Activated T-cell treated with anti-CD3 and anti-CD28 coated beads, Interleukin-2, amount 50 U/mL, for 72 hours (primary cell): ENCODE data around the gene SH2D5. TPM values are rescaled to one million over a fixed set of nuclear protein-coding genes. Genes with fewer than 3 reads are reported as not detected.
A peak's percentile ranks its signal among the peaks of the same experiment; 100 is the strongest.

ENCODE experiments used
- ATAC-seq, 2 donors: fragments of 150-1000 bp; cut with Tn5 transposase; replicated peaks in 1 of 2; 2 replicates each; pipeline ENCODE4 v1.10.0; 2021; ENCODE audit warnings: moderate library complexity in 2 of 2, mild to moderate bottlenecking in 1 of 2
- DNase-seq, 2 donors: peaks; one replicate each; pipeline ENCODE4 v3.0.0; 2021 to 2022; ENCODE audit warnings: mixed read lengths in 1 of 2
- H3K27ac Mint-ChIP-seq: one replicate; pipeline ENCODE4 v1.8.0; 2022; ENCODE audit warnings: mild to moderate bottlenecking, moderate library complexity, mixed read lengths
- H3K27me3 Mint-ChIP-seq: one replicate; pipeline ENCODE4 v1.8.0; 2022; ENCODE audit warnings: low read depth, mixed read lengths
- H3K36me3 Mint-ChIP-seq, 2 donors: one replicate each; pipeline ENCODE4 v1.8.0; 2022; ENCODE audit warnings: mixed read lengths in 2 of 2, mild to moderate bottlenecking in 1 of 2; ENCODE audit not compliant: insufficient read depth in 2 of 2
- H3K4me1 Mint-ChIP-seq: one replicate; pipeline ENCODE4 v1.8.0; 2022; ENCODE audit warnings: low read depth, mixed read lengths
- H3K4me3 Mint-ChIP-seq, 2 donors: one replicate each; pipeline ENCODE4 v1.8.0; 2022; ENCODE audit warnings: mild to moderate bottlenecking in 2 of 2, mixed read lengths in 2 of 2, moderate library complexity in 2 of 2
- H3K9me3 Mint-ChIP-seq, 2 donors: one replicate each; pipeline ENCODE4 v1.8.0; 2022; ENCODE audit warnings: mixed read lengths in 2 of 2
- total RNA-seq, 2 donors: library from RNA; stranded (reverse); gene quantifications; one replicate each; pipeline ENCODE4 v1.2.3, GENCODE V29; 2022

Gene SH2D5
- total RNA-seq, 2 donors from 2014 or later: 0.09 to 0.34 TPM

DNA sequence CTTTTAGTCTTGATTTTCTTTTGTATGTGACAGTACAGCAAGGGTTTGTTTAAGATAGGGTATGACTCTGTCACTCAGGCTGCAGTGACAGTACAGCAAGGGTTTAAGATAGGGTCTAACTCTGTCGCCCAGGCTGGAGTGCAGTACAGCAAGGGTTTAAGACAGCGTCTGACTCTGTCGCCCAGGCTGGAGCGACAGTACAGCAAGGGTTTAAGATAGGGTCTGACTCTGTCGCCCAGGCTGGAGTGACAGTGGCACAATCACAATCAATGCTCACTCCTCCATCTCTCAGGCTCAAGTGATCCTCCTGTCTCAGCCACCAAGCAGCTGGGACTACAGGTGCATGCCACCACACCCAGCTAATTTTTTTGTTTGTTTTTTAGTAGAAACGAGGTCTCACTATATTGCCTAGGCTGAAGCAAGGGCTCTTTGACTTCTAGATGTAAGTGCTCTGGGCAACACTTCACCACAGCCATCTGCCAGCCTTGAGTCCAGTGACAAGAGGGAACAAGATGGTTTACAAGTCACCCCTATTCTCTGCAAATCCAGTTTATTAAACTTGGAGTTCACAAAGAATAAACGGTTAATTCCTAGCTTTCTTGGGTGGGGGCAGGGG, 965 bp upstream of the SH2D5 start:
- peaks cover 22% of the 10 kb centered on the region for H3K27me3 Mint-ChIP-seq
- peak overlapping the region; percentile 45 for H3K27ac Mint-ChIP-seq
- peaks cover 25% of the 10 kb centered on the region for H3K4me1 Mint-ChIP-seq
- H3K36me3 Mint-ChIP-seq: peaks cover 5 to 6% of the 10 kb centered on the region in 2 donors
- ATAC-seq (peak; percentile 37 to 49), DNase-seq (no peak)
- H3K4me3 Mint-ChIP-seq: peak overlapping the region; percentile 93 to 94
- H3K9me3 Mint-ChIP-seq: no peaks in the 10 kb centered on the region

DNA sequence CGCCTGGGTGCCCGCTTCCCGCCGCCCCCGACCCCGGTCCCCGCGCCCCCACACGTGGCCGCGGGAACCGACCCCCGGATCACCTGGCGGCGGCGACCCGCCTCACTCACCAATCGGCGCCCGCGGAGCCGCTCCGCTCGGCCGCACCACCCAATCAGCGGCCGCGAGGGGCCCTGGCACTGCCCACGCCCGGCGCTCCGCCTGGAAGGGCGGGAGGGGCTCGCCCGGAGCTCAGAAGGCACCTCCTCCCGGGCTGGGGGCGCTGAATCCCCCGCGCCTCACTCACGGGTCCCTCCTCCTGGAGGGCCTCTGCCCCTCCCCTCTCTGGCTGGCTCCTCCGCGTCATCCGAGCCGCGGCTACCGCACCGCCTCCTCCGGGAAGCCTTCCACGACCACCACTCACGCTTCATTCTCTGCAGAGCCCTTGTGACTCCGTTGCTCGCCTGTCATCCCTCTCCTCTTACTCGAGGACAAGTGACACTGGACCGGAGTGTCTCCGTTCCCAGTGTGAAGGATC, 374 bp downstream of the SH2D5 start:
- peaks cover 29% of the 10 kb centered on the region for H3K27me3 Mint-ChIP-seq
- peak overlapping the region; percentile 83 for H3K27ac Mint-ChIP-seq
- no peaks in the 10 kb centered on the region for H3K9me3 Mint-ChIP-seq
- peaks cover 25% of the 10 kb centered on the region for H3K4me1 Mint-ChIP-seq
- H3K4me3 Mint-ChIP-seq: peak overlapping the region; percentile 93 to 94
- ATAC-seq (peak; percentile 66 to 68), DNase-seq (peak; percentile 68 to 69)
- peaks cover 0 to 1% of the 10 kb centered on the region in 2 donors for H3K36me3 Mint-ChIP-seq

DNA sequence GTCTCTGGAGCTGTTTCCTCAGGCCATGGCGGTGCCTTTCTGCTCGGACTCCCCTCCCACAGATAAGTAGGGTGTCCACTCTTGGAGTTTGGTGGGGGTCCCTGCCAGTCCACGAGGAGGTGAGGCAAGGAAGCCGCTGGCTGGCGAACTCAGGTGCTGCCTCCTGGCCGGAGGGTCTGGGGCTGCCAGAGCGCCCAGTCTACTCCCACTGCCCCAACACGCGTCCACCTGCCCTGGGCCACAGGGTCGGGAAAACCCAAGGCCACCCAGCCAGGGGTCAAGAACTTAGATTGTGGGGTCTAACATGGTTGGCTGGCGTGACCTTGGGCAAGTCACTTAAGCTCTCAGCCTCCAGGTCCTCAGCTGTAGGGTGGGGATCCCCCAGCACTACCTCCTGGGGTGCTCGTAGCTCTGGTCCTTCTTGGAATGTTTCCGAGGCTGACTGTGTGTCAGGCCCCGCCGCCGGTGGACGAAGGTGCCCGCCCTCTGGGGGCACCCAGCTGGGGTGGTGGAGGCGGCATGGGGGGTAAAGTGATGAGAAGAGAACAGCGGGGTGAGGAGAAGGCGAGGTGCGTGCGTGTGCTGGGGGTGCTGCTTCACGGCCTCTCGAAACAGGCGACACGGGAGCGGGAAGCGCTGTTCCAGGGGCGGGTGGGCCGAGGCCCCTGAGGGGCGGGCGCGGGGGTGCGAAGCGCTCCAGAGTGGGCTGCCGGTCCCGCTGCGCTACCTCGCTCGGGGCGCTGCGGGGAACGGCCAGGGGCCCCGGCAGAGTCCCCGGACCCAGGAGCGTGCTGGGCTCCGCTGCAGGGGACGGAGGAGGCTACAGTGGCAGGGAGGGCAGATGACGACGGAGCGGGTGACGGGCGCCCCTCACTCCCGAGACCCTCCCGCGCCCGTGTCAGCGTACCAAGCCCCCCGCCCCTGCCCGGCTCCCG, 1.2 kb downstream of the SH2D5 start:
- DNase-seq (peak in 1 of 2 donors; percentile 23), ATAC-seq (peak; percentile 23 to 29)
- Mint-ChIP-seq H3K9me3 (no peaks in the 10 kb centered on the region), H3K27ac (peak overlapping the region; percentile 29), H3K27me3 (peaks cover 29% of the 10 kb centered on the region), H3K4me3 (peak overlapping the region; percentile 89 to 91), H3K4me1 (peaks cover 25% of the 10 kb centered on the region), H3K36me3 (peaks cover 0 to 1% of the 10 kb centered on the region in 2 donors)

DNA sequence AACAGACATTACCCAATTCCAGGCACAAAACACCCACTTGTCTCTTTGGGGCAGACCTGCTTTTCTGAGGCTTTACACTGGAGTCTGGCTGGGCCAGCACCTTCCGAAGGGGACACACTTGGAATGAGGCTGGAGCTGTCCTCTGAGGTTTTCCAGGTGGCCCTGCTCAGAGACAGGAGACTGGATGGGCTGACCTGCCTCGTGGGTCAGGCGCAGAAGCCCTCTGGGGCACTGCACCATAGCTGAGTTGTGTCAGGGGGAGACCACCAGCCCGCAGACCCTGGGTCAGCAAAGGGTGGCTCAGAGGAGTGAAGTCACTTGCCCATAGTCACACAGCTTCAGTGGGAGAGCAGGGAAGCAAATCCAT, 1.8 kb downstream of the SH2D5 start:
- no peak for ATAC-seq
- Mint-ChIP-seq H3K4me3 (peak overlapping the region; percentile 89 to 91), H3K27ac (no peak overlapping the region), H3K4me1 (peaks cover 25% of the 10 kb centered on the region), H3K27me3 (peaks cover 29% of the 10 kb centered on the region), H3K9me3 (no peaks in the 10 kb centered on the region), H3K36me3 (peaks cover 0 to 1% of the 10 kb centered on the region in 2 donors)
- no peak for DNase-seq

GRCh38 chr1:20729990-20730689, 2.4 kb downstream of the SH2D5 start:
- DNase-seq: no peak
- no peak overlapping the region for H3K27ac Mint-ChIP-seq
- H3K4me1 Mint-ChIP-seq: peaks cover 25% of the 10 kb centered on the region
- H3K4me3 Mint-ChIP-seq: peak overlapping the region in 1 of 2 donors; percentile 57
- H3K9me3 Mint-ChIP-seq: no peaks in the 10 kb centered on the region
- ATAC-seq: no peak
- H3K27me3 Mint-ChIP-seq: peaks cover 29% of the 10 kb centered on the region
- peaks cover 0 to 1% of the 10 kb centered on the region in 2 donors for H3K36me3 Mint-ChIP-seq

GRCh38 chr1:20729155-20729931, 3.2 kb downstream of the SH2D5 start:
- Mint-ChIP-seq H3K27ac (no peak overlapping the region), H3K27me3 (peaks cover 29% of the 10 kb centered on the region), H3K4me3 (no peak overlapping the region), H3K9me3 (no peaks in the 10 kb centered on the region), H3K4me1 (peaks cover 25% of the 10 kb centered on the region), H3K36me3 (peaks cover 0 to 1% of the 10 kb centered on the region in 2 donors)
- no peak for DNase-seq
- no peak for ATAC-seq

- DNase-seq: no peak
- Mint-ChIP-seq H3K4me3 (no peak overlapping the region), H3K27me3 (peaks cover 29% of the 10 kb centered on the region), H3K27ac (no peak overlapping the region), H3K36me3 (peaks cover 0 to 1% of the 10 kb centered on the region in 2 donors), H3K9me3 (no peaks in the 10 kb centered on the region), H3K4me1 (peaks cover 19% of the 10 kb centered on the region)
- no peak for ATAC-seq
Measured at GRCh38 chr1:20728371-20729154, 3.9 kb downstream of the SH2D5 start.

DNA sequence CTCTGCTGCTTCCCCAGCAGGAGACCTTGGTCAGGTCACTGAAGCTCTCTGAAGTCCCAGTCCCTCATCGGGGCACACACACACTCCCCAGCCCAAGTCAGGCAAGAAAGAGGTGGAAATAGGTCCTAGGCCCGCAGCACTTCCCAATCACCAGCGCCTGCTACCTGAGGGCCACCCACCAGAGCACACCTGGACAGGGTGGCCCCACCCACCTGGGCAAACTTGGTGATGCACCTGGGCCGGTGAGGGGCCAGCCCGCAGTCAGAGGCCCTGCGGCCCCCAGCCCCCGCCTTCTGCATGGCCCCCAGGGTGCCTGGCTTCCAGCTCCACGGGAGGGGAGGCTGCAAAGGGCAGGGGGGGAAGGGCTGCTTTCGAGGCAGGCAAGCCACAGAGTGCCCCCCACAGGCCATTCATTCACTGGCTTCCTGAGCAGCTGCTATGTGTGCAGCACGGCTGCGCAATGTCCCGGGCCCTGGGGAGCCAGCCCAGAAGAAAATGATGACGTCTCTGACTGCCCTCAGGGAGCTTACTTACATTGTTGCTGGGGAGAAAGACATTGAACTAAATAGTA, 4.7 kb downstream of the SH2D5 start:
- no peak overlapping the region for H3K4me3 Mint-ChIP-seq
- H3K27me3 Mint-ChIP-seq: peaks cover 29% of the 10 kb centered on the region
- no peaks in the 10 kb centered on the region for H3K9me3 Mint-ChIP-seq
- peaks cover 12% of the 10 kb centered on the region for H3K4me1 Mint-ChIP-seq
- no peak overlapping the region for H3K27ac Mint-ChIP-seq
- ATAC-seq (no peak), DNase-seq (no peak)
- peaks cover 0 to 1% of the 10 kb centered on the region in 2 donors for H3K36me3 Mint-ChIP-seq

DNA sequence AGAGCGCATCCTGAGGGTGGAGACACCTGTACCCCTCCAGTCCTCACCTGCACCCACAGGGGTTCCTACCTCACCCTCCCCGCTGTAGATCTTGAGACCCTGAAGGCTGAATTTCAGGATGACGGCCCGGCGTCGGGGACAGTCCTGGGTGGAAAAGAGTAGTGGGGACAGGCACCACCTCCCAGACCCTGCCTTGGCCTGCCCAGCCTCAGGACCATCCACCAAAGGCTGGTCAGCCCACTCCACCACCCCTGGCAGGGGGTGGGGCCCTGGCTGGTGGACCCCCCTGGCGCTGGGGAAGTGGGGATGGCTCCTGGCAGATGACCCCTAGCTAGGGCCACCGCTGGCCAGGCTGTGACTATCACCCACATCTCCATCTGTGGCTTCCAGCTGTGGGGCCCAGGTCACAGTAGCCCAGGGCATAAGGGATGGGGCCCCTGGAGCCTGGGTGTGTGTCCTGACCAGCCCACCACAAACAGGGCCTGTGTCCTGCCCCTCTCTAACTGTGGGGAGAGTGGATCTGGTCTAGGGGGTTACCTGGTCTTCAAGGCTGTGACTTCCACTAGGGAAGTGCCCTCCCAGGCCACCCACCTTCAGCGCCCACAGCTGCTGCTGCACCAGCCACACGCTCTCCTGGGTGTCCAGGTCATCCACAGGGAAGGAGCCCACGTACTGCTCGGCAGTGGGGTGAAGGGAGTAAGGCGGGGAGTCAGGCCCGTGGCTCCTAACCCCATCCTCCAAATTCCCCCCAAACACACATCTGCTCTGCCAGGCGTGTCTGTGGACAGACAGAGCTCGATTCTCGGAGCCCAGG, 5.4 kb downstream of the SH2D5 start:
- peaks cover 29% of the 10 kb centered on the region for H3K27me3 Mint-ChIP-seq
- H3K4me1 Mint-ChIP-seq: peaks cover 5% of the 10 kb centered on the region
- ATAC-seq: no peak

GRCh38 chr1:20726118-20726911, 6.2 kb downstream of the SH2D5 start:
- Mint-ChIP-seq H3K9me3 (no peaks in the 10 kb centered on the region), H3K36me3 (no peaks in the 10 kb centered on the region)

More for the DNA sequence above, 5.4 kb downstream of the SH2D5 start:
- H3K4me3 Mint-ChIP-seq: no peak overlapping the region
- DNase-seq: no peak
- H3K36me3 Mint-ChIP-seq: no peaks in the 10 kb centered on the region
- H3K27ac Mint-ChIP-seq: no peak overlapping the region
- H3K9me3 Mint-ChIP-seq: no peaks in the 10 kb centered on the region

More at GRCh38 chr1:20726118-20726911, 6.2 kb downstream of the SH2D5 start:
- Mint-ChIP-seq H3K4me3 (no peak overlapping the region), H3K27me3 (peaks cover 29% of the 10 kb centered on the region), H3K27ac (no peak overlapping the region), H3K4me1 (peaks cover 5% of the 10 kb centered on the region)
- no peak for ATAC-seq
- DNase-seq: no peak
